PC-9 (cell line): Measurements from ENCODE around the gene ADAMTS16. TPM values are rescaled to one million over a fixed set of nuclear protein-coding genes. Genes with fewer than 3 reads are reported as not detected.

Experiments
- BruUV-seq: library from RNA; stranded (reverse); fragments of 400-500 nt; replicated peaks from 2 replicates; lab custom pipeline; 2021; lab: Mats Ljungman, UMichigan
- CTCF ChIA-PET: fragments of 300-600 bp; sonication (Branson Sonifier 250); formaldehyde crosslinking; loops from one replicate; lab custom pipeline; 2022; ENCODE audit warnings: antibody characterized with exemption; lab: Charles Lee
- POLR2A ChIA-PET: fragments of 300-600 bp; sonication (Branson Sonifier 250); formaldehyde crosslinking; loops from one replicate; lab custom pipeline; 2022; ENCODE audit warnings: antibody characterized with exemption; ENCODE audit not compliant: unreplicated experiment; lab: Charles Lee
- DNase-seq, 2 experiments: peaks; one replicate each; pipeline versions ENCODE4 v3.0.0 to v3.0.0-alpha.2; 2015 to 2022; ENCODE audit warnings: mixed read lengths in 1 of 2
- H2AFZ ChIP-seq: fragments of 200-600 bp; sonication (generic); 2 replicates; pipeline ENCODE4 v1.8.1; 2017; ENCODE audit warnings: antibody characterized with exemption
- H3F3A ChIP-seq: fragments of 200-600 bp; sonication (generic); 2 replicates; pipeline ENCODE4 v1.8.1; 2017; ENCODE audit warnings: antibody characterized with exemption, mild to moderate bottlenecking, low read depth; ENCODE audit not compliant: insufficient read depth
- H3K27ac ChIP-seq: fragments of 200-600 bp; sonication (generic); 2 replicates; pipeline ENCODE4 v1.6.1; 2016; ENCODE audit warnings: mixed run types
- H3K27me3 ChIP-seq: fragments of 200-600 bp; sonication (generic); 2 replicates; pipeline ENCODE4 v1.6.1; 2016; ENCODE audit warnings: low read depth, mixed run types; ENCODE audit not compliant: insufficient read depth
- H3K36me3 ChIP-seq: fragments of 200-600 bp; sonication (generic); 2 replicates; pipeline ENCODE4 v1.6.1; 2016; ENCODE audit warnings: low read depth, mixed run types
- H3K4me1 ChIP-seq: fragments of 200-600 bp; sonication (generic); replicated peaks from 2 replicates; pipeline ENCODE4 v1.6.1; 2016; ENCODE audit warnings: mixed run types; ENCODE audit not compliant: insufficient read depth
- H3K4me2 ChIP-seq: fragments of 200-600 bp; sonication (generic); 2 replicates; pipeline ENCODE4 v1.6.1; 2017; ENCODE audit warnings: mixed run types
- H3K4me3 ChIP-seq: fragments of 200-600 bp; sonication (generic); 2 replicates; pipeline ENCODE4 v1.6.1; 2016; ENCODE audit warnings: mixed run types
- H3K79me2 ChIP-seq: fragments of 200-600 bp; sonication (generic); 2 replicates; pipeline ENCODE4 v1.6.1; 2017; ENCODE audit warnings: low read depth, mixed run types
- H3K9me2 ChIP-seq: fragments of 200-600 bp; sonication (generic); 2 replicates; pipeline ENCODE4 v1.8.1; 2017; ENCODE audit warnings: mild to moderate bottlenecking; ENCODE audit not compliant: insufficient read depth
- H3K9me3 ChIP-seq: fragments of 200-600 bp; sonication (generic); 2 replicates; pipeline ENCODE4 v1.8.1; 2016; ENCODE audit warnings: low read depth; ENCODE audit not compliant: insufficient read depth
- H4K20me1 ChIP-seq: fragments of 200-600 bp; sonication (generic); 2 replicates; pipeline ENCODE4 v1.8.1; 2017; ENCODE audit not compliant: insufficient read depth
- CTCF ChIP-seq: fragments of 200-600 bp; sonication (generic); conservative IDR thresholded peaks from 2 replicates; pipeline ENCODE4 v1.6.1; 2017; ENCODE audit warnings: mixed run types, antibody characterized with exemption, mild to moderate bottlenecking, moderate library complexity
- EZH2 ChIP-seq: fragments of 200-600 bp; sonication (generic); IDR thresholded peaks from 2 replicates; pipeline ENCODE4 v1.8.0; 2017; ENCODE audit warnings: antibody characterized with exemption, low read depth
- intact Hi-C: fragments of 100-400 bp; cut with micrococcal nuclease; formaldehyde crosslinking; loops from one replicate; pipeline ENCODE4 v1.10.0; 2022; ENCODE audit not compliant: unreplicated experiment
- total RNA-seq: library from RNA; stranded (reverse); gene quantifications from 2 replicates; pipeline ENCODE4 v1.2.3, GENCODE V29; 2021

The ADAMTS16 gene
- total RNA-seq, 1 experiment from 2014 or later, result 26.4 TPM

- H3K4me2 ChIP-seq, result no peak overlapping the region
- no peaks in the 10 kb centered on the region for H3K79me2 ChIP-seq
- no peaks in the 10 kb centered on the region for H3K9me2 ChIP-seq
- no peak for DNase-seq
- H2AFZ ChIP-seq, result no peak overlapping the region
- H3K27me3 ChIP-seq, result no peaks in the 10 kb centered on the region
- BruUV-seq, result no TSS peak
- ChIA-PET CTCF (no interaction called here), POLR2A (no interaction called here)
- intact Hi-C loops, result no loop called here
- TF ChIP-seq CTCF (no peak), EZH2 (no peak)
- H3K36me3 ChIP-seq, result no peaks in the 10 kb centered on the region
- H3F3A ChIP-seq, result no peaks in the 10 kb centered on the region
- no peaks in the 10 kb centered on the region for H4K20me1 ChIP-seq
- H3K9me3 ChIP-seq, result no peaks in the 10 kb centered on the region
- no peaks in the 10 kb centered on the region for H3K4me1 ChIP-seq
- H3K27ac ChIP-seq, result no peak overlapping the region
- H3K4me3 ChIP-seq, result no peak overlapping the region
Observed at GRCh38 chr5:5317976-5318375, 177.8 kb downstream of the ADAMTS16 start.

DNA sequence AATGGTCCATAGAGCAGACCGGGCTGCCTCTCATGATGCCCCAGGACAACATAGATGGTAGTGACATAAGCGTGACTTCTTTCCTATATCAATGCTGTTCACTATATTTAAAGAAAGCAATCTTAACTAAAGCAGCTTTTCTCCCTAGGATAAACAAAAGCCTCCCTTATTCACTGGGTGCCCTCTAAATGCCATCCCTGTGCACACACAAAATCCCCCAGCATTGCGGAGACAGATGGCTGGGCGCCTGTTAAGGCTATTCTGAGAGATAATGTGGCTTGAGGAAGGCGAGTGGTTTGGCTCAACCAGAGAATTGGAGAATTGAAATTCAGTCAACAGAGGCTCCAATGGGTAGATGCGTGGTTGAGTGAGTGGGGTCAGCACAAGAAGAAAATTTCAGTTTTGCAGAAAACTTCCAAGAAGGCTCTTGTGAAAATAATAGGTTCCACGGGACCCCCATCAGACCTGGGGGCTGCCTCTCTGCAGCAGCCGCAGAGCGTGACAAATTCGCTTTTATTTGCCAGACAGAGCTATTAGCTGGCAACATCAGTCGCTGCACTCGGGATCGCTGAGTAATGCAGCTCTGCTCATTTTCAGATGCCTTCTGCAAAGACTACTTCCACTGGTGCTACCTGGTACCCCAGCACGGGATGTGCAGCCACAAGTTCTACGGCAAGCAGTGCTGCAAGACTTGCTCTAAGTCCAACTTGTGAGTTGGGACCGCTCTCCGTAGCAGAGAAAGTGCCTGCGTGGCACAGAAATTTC, 178.5 kb downstream of the ADAMTS16 start:
- no peak overlapping the region for H3K4me3 ChIP-seq
- no peak overlapping the region for H3K27ac ChIP-seq
- no peak for DNase-seq
- CTCF ChIA-PET, result no interaction called here
- TF ChIP-seq EZH2 (no peak), CTCF (no peak)
- H3K4me2 ChIP-seq, result no peak overlapping the region
- H3K79me2 ChIP-seq, result no peaks in the 10 kb centered on the region
- no peaks in the 10 kb centered on the region for H3K27me3 ChIP-seq
- no peaks in the 10 kb centered on the region for H3K36me3 ChIP-seq
- H2AFZ ChIP-seq, result no peak overlapping the region
- no peaks in the 10 kb centered on the region for H3F3A ChIP-seq
- no peaks in the 10 kb centered on the region for H4K20me1 ChIP-seq
- intact Hi-C loops, result no loop called here
- no TSS peak for BruUV-seq
- no peaks in the 10 kb centered on the region for H3K4me1 ChIP-seq
- no peaks in the 10 kb centered on the region for H3K9me2 ChIP-seq
- no peaks in the 10 kb centered on the region for H3K9me3 ChIP-seq
- POLR2A ChIA-PET, result interaction anchor here (0.7 kb wide), 1 partner anchor 251 kb away, joined by 3 read pairs; no protein-coding TSS in a partner anchor

DNA sequence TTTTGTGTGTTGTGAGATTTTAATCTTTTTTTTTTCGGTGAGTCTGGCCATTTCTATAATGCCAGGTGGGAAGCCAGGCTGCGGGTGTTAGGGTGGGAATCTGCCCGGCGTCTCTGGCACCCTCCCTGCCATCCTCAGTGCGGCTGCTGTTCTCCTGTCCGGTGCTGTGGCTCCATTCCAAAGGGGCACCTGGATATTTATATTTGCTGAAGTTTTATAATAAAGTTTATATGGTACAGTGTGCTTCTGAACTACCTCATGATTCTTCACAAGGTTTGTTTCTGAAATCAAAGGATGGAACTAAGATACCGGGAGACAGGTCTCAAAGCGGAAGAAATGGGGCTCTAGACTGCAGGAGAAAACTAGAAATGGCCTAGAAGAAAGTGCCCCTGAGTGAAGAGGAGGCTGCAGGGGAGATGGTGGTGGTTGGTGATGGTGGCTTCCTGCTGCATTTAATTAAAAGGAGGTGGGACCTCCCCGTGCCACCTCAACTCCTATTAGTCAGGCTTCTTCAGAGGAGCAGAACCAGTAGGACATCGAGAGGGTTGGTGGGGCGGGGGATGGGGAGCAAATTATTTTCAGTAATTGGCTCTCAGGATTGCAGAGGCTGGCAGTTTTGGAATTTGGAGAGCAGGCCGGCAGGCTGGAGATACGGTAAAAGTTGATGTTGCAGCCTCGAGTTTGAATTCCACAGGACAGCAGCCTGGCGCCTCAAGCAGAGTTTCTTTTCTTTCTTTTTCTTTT, 180.1 kb downstream of the ADAMTS16 start:
- ChIA-PET CTCF (no interaction called here), POLR2A (no interaction called here)
- H4K20me1 ChIP-seq, result no peaks in the 10 kb centered on the region
- BruUV-seq, result no TSS peak
- no peaks in the 10 kb centered on the region for H3K4me1 ChIP-seq
- intact Hi-C loops, result no loop called here
- no peak overlapping the region for H3K4me2 ChIP-seq
- H3K4me3 ChIP-seq, result no peak overlapping the region
- no peak overlapping the region for H2AFZ ChIP-seq
- no peaks in the 10 kb centered on the region for H3K9me2 ChIP-seq
- TF ChIP-seq EZH2 (no peak), CTCF (no peak)
- no peaks in the 10 kb centered on the region for H3K27me3 ChIP-seq
- H3K79me2 ChIP-seq, result no peaks in the 10 kb centered on the region
- no peak overlapping the region for H3K27ac ChIP-seq
- no peaks in the 10 kb centered on the region for H3K9me3 ChIP-seq
- DNase-seq, result no peak
- no peaks in the 10 kb centered on the region for H3K36me3 ChIP-seq
- H3F3A ChIP-seq, result no peaks in the 10 kb centered on the region
